ENCODE data around the gene CD86.
A peak's percentile ranks its signal among the peaks of the same experiment; 100 is the strongest.

The CD86 gene

GRCh38 chr3:122102191-122102935 is 47.2 kb downstream of the CD86 start:
- H3K9me3 Mint-ChIP-seq, result peaks cover 4% of the 10 kb centered on the region
- peaks cover 9% of the 10 kb centered on the region for H3K27me3 Mint-ChIP-seq (ENCODE audit: low read depth, poor library complexity)
- no peaks in the 10 kb centered on the region for H3K36me3 Mint-ChIP-seq (ENCODE audit: low read depth)
- H3K4me3 Mint-ChIP-seq, result no peak overlapping the region
- no peak overlapping the region for H3K27ac Mint-ChIP-seq
- peaks cover 7% of the 10 kb centered on the region for H3K4me1 Mint-ChIP-seq
- no peak for DNase-seq
- no peak for TF ChIP-seq CTCF (IDR thresholded peaks at IDR 0.05)

GRCh38 chr3:122103821-122104514 is 48.8 kb downstream of the CD86 start:
- peaks cover 7% of the 10 kb centered on the region for H3K4me1 Mint-ChIP-seq
- peak overlapping the region; percentile 64 for H3K27ac Mint-ChIP-seq
- H3K4me3 Mint-ChIP-seq, result no peak overlapping the region
- H3K27me3 Mint-ChIP-seq (ENCODE audit: low read depth, poor library complexity), result peaks cover 9% of the 10 kb centered on the region
- no peak for TF ChIP-seq CTCF (IDR thresholded peaks at IDR 0.05)
- peaks cover 4% of the 10 kb centered on the region for H3K9me3 Mint-ChIP-seq
- no peaks in the 10 kb centered on the region for H3K36me3 Mint-ChIP-seq (ENCODE audit: low read depth)
- no peak for DNase-seq

- TF ChIP-seq CTCF (IDR thresholded peaks at IDR 0.05), result no peak
- H3K36me3 Mint-ChIP-seq (ENCODE audit: low read depth), result no peaks in the 10 kb centered on the region
- H3K27ac Mint-ChIP-seq, result no peak overlapping the region
- H3K4me3 Mint-ChIP-seq, result no peak overlapping the region
- H3K27me3 Mint-ChIP-seq (ENCODE audit: low read depth, poor library complexity), result peaks cover 9% of the 10 kb centered on the region
- H3K4me1 Mint-ChIP-seq, result peaks cover 7% of the 10 kb centered on the region
- no peak for DNase-seq
- peaks cover 4% of the 10 kb centered on the region for H3K9me3 Mint-ChIP-seq
These were observed 49.5 kb downstream of the CD86 start for GRCh38 chr3:122104515-122105194.

GRCh38 chr3:122105626-122106025 is 50.5 kb downstream of the CD86 start:
- Mint-ChIP-seq H3K9me3 (peaks cover 4% of the 10 kb centered on the region), H3K27ac (no peak overlapping the region), H3K4me3 (no peak overlapping the region), H3K27me3 (ENCODE audit: low read depth, poor library complexity) (peaks cover 9% of the 10 kb centered on the region), H3K4me1 (peaks cover 7% of the 10 kb centered on the region), H3K36me3 (ENCODE audit: low read depth) (no peaks in the 10 kb centered on the region)
- TF ChIP-seq CTCF (IDR thresholded peaks at IDR 0.05), result no peak
- DNase-seq, result no peak

GRCh38 chr3:122107171-122107570 is 52.0 kb downstream of the CD86 start:
- H3K4me1 Mint-ChIP-seq, result peaks cover 7% of the 10 kb centered on the region
- no peaks in the 10 kb centered on the region for H3K36me3 Mint-ChIP-seq (ENCODE audit: low read depth)
- peaks cover 6% of the 10 kb centered on the region for H3K27me3 Mint-ChIP-seq (ENCODE audit: low read depth, poor library complexity)
- DNase-seq, result no peak
- no peak overlapping the region for H3K27ac Mint-ChIP-seq
- peaks cover 12% of the 10 kb centered on the region for H3K9me3 Mint-ChIP-seq
- no peak overlapping the region for H3K4me3 Mint-ChIP-seq
- no peak for TF ChIP-seq CTCF (IDR thresholded peaks at IDR 0.05)

All from nephron progenitor cell (in vitro differentiated cells).